DMS 273 (cell line): ENCODE data around the gene EFNA1.

Source experiments
- DNase-seq: peaks from one replicate; lab custom pipeline; 2025; ENCODE audit not compliant: unreplicated experiment; lab: John Stamatoyannopoulos, UW

Gene EFNA1, protein sequence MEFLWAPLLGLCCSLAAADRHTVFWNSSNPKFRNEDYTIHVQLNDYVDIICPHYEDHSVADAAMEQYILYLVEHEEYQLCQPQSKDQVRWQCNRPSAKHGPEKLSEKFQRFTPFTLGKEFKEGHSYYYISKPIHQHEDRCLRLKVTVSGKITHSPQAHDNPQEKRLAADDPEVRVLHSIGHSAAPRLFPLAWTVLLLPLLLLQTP

DNA sequence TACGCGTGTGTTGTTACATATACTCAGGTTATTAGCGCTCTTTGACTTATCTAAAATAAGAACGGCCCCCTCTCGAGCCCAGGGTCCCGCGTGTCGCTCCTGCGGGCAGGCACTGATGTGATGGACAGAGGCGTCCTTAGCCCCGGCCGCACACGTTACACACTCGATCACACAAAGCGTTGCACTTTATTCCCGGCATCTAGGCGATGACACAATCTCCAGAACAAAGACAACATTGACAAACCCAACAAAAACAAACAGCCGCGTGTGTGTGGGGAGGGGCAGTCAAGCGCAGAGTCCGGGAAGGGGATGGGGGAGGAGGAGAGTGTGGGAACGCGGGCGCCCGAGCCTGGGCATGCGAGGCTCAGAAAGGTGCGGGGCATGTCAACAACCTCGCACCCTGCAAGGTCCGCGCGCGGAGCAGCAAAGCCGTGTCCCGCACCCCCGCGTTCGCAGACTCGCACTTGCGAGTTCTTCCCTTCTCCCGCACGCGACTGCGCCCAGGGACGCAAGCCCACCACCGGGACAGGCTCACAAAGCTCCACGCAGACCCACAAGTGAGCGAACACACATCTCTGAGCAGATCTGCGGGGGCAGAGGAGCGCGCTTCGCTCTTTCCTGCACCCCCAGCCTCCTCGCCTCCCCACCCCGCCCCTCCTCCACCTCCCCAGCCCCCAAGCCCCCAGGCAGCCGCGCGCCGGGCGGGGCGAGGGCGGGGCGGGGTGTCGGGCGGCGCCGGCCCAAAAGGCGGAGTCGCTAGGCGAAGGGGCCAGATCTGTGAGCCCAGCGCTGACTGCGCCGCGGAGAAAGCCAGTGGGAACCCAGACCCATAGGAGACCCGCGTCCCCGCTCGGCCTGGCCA, at the start of gene EFNA1:
Gene EFNA1, plus strand, starts transcription at position 772 of the 862 bp plus-strand sequence. CDS start 102 bp downstream, outside the sequence.
- peak; percentile 82 for DNase-seq

DNA sequence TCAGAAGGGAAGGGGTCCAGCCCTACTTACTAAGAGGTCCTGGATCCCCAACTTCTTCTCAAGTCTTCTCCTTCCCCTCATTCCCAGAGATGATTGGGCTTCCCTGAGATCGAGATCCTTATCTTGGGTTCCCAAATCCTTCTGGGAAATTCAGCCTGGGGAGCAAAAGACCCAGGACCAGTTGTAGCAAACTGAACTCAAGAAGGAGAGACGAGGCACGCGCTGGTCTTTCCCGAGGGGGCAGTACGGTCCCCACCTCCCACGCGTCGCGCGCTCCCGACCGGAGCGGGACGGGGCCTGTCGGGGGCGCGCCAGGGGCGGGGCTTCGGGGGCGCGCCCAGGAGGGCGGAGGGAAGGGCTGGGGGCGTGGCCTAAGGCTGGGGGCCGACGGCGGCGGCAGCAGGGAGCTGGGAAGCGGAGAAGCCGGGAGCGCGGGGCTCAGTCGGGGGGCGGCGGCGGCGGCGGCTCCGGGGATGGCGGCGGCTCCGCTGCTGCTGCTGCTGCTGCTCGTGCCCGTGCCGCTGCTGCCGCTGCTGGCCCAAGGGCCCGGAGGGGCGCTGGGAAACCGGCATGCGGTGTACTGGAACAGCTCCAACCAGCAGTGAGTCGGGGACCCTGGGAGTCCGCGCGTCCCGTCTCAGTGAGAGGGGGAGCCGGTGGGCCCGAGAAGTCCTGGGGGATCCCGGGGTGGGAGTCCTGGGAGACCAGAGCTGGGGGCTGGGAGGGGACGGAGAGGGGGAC, 49.0 kb upstream of the EFNA1 start, which contains the start of gene EFNA3:
Gene EFNA3, plus strand, starts transcription at position 369 of the 741 bp plus-strand sequence. Its CDS starts 105 bp downstream, at position 474.
- peak; percentile 92 for DNase-seq

DNA sequence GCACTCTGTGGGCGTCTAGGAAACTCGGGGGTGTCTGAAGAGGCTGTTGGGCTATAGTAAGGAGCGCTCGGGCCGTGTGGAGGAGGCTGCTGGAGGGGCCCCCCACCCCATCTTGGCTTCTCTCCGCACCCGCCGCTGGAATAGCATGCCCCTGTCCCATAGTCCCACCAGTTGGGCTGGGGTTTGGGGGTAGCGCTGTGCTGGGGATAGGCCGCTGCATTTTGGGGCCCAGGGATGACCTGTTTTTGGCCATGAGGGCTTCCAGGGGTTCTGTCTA, 48.5 kb upstream of the EFNA1 start:
- DNase-seq: no peak

DNA sequence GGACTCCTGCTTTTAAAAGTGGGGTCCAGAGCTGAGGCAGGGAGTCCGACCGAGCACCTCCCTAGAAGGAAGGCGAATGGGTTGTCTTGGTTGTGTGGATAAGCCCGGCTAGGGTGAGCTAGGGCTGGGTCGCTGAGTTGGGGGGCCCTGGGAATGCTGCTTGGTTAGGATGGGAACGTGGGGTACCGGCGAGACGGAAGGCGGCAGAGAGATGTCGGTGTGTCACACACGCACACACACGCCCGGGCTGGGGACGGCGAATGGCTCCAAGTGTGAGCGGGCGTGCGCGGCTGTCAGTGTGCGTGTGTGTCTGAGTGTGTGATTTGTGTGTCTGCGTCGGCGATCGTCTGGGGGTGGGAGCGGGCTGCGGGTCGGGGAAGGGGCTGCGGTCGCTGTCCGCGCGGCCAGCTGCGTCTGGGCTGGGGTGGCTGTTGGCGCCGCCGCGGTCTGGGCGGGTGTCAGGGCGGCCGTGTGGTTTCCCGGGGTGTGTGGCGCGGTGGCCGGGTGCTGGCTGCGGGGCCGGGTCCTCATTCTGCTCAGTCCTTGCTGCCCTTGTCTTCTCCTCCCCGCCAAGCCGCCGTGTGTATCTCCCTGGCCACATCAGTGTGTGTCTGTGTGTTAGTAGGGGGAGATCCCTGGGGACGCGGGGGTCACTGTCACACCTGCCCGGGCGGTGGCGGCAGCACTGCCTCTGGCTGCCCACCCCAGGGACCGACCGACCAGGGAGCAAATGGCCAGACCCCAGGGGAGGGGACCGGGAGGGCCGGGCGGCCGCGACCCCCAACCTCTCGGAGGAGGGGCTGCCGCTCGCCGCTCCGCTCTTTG, 48.0 kb upstream of the EFNA1 start:
- peak; percentile 59 for DNase-seq

DNA sequence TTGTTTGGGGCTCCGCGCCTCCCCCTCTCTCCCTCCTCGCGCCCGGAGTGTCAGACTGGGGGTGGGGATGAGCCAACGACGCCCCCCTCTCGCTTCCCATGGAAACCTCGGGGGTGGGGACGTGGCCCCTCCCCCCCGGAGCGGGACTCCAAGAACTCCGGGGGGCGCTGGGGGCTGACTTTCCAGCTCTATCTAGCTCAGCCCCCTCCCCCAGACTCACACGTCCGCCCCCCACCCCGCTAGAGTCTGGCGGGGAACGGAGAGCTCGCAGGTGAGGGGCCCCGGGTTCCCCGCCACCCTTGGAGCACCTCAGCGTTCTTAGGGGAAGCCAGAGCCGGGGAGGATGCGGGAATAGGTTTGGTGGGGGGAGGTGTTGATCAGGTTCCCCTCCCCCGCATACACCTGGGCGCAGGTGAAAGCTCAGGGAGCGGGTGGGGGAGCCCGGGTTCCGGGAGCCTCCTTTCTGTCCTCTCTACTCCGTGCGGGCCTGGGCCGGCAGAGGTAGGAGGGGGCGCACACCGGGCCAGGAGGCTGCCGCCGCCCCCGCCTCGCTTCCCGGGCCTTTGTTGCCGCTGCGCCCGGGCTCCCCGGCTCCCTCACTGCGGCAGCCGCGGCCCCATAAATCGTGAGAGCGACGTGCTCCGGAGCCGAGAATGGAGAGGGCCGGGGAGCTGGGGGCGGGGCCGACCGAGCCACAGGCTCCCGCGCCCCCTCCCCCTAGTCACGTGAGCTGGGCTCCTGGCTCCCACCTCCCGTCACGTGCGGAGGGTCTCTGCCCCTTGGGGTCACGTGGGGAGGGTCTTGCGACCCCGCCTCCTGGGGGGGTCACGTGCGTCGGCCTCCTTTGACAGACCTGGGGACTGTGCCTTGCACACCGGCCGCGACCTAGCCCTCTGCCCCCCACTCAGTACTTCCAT, 47.1 kb upstream of the EFNA1 start:
- DNase-seq: peak; percentile 88

DNA sequence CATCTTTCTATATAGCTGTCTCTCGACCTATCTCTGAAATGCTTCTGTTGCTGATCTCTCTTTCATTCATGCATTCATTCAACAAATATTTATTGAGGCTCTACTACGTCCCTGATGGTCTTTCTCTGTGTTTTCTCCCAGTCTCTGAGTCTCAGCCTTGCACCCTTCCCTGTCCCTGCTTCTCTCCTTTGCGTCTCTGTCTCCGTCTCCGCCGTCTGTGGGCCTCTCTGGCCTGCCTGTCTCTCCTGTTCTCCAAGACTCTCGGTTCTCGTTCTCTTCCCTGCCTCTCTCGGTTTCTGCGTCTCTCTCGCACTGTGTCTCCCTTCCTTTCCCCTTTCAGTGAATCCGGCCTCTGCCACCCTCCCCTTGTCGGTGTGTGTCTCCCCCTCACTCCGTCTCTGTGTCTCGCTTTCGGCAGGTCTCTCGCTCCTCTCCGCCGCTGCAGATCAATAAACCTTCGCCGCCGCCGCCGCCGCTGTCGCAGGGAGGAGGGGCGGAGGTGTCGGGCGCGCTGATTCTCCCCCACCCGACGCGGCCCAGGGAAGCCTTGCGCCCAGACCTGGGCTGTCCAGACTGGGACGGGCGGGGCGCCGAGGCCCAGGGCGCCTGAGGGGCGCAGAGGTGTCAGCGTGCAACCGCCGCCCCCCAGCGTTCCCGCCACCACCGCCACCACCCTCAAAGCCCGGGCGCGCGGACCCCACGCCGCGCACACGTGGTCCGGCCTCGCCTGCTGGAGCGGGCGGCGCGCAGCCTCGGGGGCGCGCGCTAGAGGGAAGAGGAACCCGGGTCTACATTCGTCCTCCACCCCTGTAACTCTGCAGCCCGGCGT, 46.0 kb upstream of the EFNA1 start:
- DNase-seq: no peak

DNA sequence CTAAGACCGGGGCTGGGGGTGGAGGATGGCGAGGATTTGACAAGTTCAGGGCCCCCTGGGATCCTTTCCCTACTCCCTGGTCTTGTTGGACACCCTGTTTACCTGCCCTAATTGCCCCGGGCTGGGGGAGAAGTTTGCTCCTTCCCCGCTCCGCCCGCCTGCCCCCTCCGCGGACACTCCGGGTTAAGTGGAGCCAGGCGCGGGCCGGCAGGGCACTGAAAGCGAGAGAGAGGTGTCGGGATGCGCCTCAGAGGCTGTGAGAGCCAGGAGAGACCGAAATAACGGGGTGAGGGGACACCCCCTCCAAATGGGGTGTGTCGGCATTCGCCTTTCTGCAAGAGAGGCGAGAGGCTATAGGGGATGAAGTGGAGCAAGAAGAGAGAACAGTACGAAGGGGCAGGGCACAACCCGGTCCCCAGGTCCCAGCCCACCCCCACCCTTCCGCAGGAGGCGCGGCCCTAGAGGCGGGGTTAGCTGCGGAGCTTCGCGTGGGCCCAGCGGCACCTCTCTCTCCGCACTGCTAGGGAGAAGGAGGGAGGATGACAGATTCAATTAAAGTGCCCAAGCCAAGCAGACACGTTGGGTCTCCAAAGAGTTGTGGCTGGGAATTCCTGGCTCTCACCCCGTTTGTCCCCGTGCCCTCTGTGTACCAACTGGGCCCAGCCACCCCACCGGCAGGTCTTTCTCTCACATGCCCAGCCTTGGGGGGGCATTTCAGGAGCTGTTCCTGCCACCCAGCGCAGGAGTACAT, 45.2 kb upstream of the EFNA1 start:
- DNase-seq: peak; percentile 42

DNA sequence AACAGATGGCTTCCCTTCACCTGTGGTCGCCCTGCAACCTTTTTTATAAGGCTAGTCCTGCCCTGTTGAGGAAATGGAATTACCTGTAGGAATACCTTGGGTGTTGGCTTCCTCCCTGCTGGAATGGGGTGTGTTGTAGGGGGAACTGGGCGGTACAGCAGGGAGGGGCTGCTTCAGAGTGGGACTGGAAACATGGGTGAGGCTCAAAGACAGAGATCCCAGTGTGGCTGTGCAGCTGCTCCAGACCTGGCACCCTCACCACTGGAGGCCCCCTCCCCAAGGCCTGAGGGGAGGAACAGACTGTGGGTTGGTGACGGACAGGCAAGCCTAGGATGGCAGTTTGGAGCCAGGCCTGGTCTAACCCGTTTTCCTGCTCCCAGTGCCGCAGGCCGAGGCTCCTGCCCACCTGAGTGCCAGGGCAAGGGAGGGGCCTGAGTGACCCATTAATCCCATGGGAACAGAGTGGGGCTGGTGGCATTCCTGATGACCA, 44.6 kb upstream of the EFNA1 start:
- no peak for DNase-seq

DNA sequence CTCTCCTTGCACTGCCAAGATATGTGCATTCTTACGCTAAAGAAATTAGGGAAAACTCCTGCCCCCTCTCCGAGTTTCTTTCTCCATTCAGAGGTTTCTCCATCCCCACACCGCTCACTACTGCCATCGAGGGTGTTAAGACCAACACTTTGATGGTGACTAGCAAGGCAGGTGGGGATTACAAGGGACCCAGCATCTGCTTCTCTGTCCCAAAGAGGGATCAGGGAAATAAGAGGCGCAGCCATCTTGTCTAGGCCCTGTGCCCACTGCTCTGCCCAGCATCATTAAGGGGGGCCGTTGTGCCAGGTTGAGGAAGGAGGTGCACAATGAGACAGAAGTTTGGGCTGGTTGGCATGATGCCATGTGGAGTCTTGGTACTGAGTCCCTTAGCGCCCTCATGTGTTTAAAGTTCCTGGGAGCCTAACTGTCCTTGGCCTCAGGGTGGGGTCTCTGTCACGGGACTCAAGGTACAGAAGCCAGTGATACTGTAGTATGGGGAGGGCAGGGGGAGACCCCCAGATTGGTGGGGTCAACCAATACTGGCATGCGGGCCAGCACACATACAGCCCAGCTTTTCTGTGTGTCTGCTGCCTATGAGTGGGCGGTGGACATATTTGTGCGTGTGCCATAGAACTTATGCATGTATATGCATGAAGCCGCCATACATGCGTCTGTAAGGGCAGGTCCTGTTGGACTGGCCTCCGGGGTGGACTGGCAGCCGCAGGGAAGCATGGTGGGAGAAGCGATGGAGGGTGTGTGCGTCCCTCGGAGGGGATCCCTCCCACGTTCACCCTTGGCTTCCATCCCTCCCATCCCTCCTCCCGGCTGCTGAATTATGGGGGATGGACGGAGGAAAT, 43.6 kb upstream of the EFNA1 start:
- peak; percentile 88 for DNase-seq

DNA sequence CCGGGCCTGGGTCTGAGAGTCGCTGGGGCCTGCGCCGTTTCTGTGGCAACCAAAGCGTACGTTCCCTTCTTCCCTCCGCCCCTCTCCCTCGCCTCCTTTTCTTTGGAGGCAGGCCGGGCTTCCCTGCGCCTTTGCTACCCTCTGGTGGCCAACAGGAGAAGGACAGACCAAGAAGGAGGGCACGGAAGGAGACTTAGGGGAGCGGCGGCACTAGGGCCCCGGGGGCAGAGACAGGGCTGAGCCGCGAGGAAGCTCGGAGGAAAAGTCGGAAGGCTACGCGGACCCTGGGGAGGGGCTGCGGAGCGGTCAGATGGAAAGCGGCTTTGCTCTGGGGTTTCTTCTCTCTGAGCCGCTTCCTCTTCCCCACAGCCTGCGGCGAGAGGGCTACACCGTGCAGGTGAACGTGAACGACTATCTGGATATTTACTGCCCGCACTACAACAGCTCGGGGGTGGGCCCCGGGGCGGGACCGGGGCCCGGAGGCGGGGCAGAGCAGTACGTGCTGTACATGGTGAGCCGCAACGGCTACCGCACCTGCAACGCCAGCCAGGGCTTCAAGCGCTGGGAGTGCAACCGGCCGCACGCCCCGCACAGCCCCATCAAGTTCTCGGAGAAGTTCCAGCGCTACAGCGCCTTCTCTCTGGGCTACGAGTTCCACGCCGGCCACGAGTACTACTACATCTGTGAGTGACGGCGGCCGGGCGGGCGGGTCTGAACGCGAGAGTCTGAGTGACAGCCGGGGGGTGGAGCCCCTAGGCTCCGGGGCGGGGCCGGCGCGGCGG, 42.8 kb upstream of the EFNA1 start:
- DNase-seq: peak; percentile 98

DNA sequence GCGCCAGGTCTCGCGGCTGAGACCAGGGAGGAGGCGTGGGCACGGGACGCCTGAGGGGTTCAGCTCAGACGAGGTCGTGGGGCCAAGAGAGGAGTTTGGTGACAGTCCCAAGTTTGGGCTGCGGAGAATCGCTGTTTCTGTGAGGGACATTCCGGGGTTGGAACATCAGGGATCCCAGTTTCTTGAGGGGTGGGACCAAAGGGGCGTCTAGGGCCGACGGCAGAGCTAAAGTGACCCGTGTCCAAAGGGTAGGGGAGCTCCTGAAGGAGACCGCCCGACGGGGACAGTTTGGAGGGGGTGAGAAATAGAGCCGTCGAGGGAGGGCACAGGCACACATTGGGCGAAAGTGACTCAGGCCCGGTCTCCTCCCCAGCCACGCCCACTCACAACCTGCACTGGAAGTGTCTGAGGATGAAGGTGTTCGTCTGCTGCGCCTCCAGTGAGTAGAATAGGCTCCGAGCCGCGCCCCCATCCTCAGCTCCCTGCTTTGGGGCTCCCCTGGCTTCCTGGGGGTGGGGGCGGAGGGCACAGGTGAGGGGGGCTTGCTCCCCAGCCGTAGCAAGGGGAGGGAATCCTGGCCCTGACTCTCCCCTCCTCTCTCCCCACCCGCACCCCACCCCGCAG, 42.1 kb upstream of the EFNA1 start:
- DNase-seq: peak; percentile 66

DNA sequence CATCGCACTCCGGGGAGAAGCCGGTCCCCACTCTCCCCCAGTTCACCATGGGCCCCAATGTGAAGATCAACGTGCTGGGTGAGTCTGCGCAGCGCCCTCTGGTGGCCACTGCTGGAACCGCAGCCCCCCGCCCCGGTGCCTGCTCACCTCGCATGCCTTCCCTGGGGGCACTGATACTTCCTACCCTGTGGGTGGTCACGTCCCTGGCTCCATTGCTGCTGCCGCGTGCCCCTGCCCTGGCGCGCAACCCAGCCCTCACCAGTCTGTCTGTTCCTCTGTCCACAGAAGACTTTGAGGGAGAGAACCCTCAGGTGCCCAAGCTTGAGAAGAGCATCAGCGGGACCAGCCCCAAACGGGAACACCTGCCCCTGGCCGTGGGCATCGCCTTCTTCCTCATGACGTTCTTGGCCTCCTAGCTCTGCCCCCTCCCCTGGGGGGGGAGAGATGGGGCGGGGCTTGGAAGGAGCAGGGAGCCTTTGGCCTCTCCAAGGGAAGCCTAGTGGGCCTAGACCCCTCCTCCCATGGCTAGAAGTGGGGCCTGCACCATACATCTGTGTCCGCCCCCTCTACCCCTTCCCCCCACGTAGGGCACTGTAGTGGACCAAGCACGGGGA, 41.4 kb upstream of the EFNA1 start:
- DNase-seq: peak; percentile 84

DNA sequence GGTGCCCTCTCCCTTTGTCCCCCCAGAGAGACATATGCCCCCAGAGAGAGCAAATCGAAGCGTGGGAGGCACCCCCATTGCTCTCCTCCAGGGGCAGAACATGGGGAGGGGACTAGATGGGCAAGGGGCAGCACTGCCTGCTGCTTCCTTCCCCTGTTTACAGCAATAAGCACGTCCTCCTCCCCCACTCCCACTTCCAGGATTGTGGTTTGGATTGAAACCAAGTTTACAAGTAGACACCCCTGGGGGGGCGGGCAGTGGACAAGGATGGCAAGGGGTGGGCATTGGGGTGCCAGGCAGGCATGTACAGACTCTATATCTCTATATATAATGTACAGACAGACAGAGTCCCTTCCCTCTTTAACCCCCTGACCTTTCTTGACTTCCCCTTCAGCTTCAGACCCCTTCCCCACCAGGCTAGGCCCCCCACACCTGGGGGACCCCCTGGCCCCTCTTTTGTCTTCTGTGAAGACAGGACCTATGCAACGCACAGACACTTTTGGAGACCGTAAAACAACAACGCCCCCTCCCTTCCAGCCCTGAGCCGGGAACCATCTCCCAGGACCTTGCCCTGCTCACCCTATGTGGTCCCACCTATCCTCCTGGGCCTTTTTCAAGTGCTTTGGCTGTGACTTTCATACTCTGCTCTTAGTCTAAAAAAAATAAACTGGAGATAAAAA, 40.7 kb upstream of the EFNA1 start:
- no peak for DNase-seq

DNA sequence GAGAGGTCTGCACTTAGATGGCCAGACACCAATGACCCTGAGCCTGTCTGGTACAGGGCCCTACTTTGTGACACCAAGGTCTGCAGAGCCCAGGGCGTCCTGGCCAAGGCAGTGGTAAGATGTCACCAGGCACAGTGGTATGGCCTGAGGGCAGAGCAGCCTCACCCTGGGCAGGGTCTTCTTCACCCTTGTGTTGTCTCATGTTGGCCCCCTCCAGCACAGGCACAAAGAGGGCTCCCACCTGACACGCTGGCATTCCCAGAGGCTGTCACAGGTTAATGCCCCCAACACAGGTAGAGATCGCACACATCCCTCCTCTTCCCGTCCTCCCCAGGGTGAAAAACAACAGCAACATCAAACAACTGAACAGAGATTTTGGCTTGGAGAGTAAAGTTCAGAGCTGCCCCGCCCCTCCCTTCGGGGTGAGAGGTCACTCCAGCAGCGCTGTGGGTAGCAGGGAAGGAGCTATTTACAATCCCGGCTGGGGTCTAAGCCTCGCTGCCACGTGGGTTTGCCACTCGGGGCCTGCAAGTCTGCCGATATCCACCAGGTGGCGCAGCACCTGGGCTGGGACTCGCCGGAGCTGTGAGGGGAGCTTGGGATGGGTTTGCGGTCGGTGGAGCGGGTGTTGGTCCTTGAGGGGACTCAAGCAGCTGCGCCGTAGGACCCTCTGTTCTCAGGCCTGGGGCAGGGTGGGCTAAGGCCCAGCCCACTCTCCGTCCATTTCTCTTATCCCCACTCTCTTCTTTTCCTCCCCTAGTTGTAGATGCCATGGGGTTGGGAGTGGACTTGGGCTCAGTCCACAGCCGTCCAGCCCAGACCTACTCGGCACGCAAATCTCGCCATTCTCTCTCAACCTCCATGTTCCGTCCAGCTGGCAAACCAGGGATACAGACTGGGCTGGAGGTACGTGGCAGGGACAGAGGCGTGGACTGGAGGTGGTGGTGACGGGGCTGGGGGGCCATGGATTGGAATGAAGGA, 36.3 kb upstream of the EFNA1 start:
- DNase-seq: peak; percentile 95
